Suppressor macrophage treated with lipopolysaccharide for 1 hour (primary cell): ENCODE measurements around the gene PNKD.
A peak's percentile ranks its signal among the peaks of the same experiment; 100 is the strongest.

Experiments used
- DNase-seq, 3 donors: peaks; one replicate each; pipeline ENCODE4 v3.0.0-alpha.2; 2020 to 2022

PNKD gene

GRCh38 chr2:218273908-218274249, 3.6 kb downstream of the PNKD start:
- no peak for DNase-seq

- DNase-seq: no peak
These were observed 4.3 kb downstream of the PNKD start for GRCh38 chr2:218274586-218274985.

GRCh38 chr2:218275371-218276072, 5.2 kb downstream of the PNKD start:
- peak in 2 of 3 donors; percentile 48 to 58 for DNase-seq

GRCh38 chr2:218276986-218277755, 6.9 kb downstream of the PNKD start:
- DNase-seq: no peak

GRCh38 chr2:218277921-218278320, 7.6 kb downstream of the PNKD start:
- DNase-seq: no peak

GRCh38 chr2:218278531-218279360, 8.4 kb downstream of the PNKD start:
- no peak for DNase-seq

- DNase-seq: no peak
These were observed 10.0 kb downstream of the PNKD start for GRCh38 chr2:218280260-218280870.

- DNase-seq: no peak
These were observed 11.1 kb downstream of the PNKD start for GRCh38 chr2:218281449-218281848.

- peak; percentile 44 to 67 (median 62) for DNase-seq
These were observed 12.1 kb downstream of the PNKD start for GRCh38 chr2:218282173-218282991.

- DNase-seq: peak; percentile 63 to 72 (median 69)
These were observed 13.9 kb downstream of the PNKD start for GRCh38 chr2:218284106-218284811.

- DNase-seq: no peak
These were observed 15.3 kb downstream of the PNKD start for GRCh38 chr2:218285604-218286003.

GRCh38 chr2:218286570-218287459, 16.5 kb downstream of the PNKD start:
- peak; percentile 97 to 99 (median 98) for DNase-seq

- peak; percentile 46 to 70 (median 51) for DNase-seq
These were observed 19.5 kb downstream of the PNKD start for GRCh38 chr2:218289639-218290315.

- peak; percentile 60 to 63 (median 61) for DNase-seq
These were observed 20.3 kb downstream of the PNKD start for GRCh38 chr2:218290316-218291261.

GRCh38 chr2:218291318-218292047, 21.2 kb downstream of the PNKD start:
- DNase-seq: peak; percentile 72 to 89 (median 83)

- DNase-seq: peak; percentile 85 to 97 (median 93)
These were observed 22.0 kb downstream of the PNKD start, which contains the start of gene TMBIM1 for GRCh38 chr2:218292048-218293014. Gene TMBIM1, minus strand, starts transcription at chr2:218292503. Its CDS starts 10,362 bp downstream, at chr2:218282141.
